HG02623 (cell line): Measurements from ENCODE around the gene GRM3.

Source experiments
- ATAC-seq: cut with Tn5 transposase; IDR thresholded peaks from one replicate; pipeline ENCODE4 v1.9.1; 2021; ENCODE audit warnings: moderate library complexity; ENCODE audit not compliant: unreplicated experiment

The GRM3 gene

GRCh38 chr7:86689363-86689762 is 45.7 kb downstream of the GRM3 start:
- ATAC-seq, result no peak

- ATAC-seq, result no peak
Observed at GRCh38 chr7:86692755-86693154, 49.0 kb downstream of the GRM3 start.

- no peak for ATAC-seq
Observed at GRCh38 chr7:86706406-86706805, 62.7 kb downstream of the GRM3 start.

DNA sequence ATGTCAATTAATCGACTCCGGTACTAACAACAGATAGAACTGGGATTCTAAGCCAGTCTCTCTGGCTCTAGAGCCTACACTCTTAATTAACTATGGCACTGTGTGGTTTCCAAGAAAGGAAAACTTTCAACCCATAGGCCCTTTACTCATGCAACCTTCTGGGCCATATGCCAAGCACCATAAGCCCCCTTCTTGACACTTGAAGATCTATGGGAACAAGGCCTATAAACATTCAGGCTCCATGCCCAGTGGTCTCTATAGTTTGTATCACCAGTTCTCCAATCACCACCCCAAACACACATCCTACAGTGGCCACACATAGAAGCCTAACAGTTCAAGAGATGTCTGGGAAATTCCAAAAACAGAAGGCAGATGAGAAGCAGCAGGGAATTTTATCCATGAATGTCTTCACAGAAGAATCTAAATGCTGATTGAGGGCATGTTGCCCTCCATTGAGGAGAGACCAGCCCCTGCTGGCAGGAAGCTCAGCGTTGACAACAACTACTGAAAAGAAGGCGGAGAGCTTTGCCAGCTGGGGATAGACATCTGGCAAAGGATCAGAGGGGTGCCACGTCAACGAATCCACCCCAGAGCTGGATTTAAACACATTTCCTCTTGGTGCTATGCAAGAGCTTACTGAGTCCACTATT is 64.4 kb downstream of the GRM3 start:
- no peak for ATAC-seq

GRCh38 chr7:86720306-86720705 is 76.6 kb downstream of the GRM3 start:
- ATAC-seq, result no peak

GRCh38 chr7:86733783-86734182 is 90.1 kb downstream of the GRM3 start:
- no peak for ATAC-seq

GRCh38 chr7:86745013-86745745 is 101.5 kb downstream of the GRM3 start:
- ATAC-seq, result no peak

DNA sequence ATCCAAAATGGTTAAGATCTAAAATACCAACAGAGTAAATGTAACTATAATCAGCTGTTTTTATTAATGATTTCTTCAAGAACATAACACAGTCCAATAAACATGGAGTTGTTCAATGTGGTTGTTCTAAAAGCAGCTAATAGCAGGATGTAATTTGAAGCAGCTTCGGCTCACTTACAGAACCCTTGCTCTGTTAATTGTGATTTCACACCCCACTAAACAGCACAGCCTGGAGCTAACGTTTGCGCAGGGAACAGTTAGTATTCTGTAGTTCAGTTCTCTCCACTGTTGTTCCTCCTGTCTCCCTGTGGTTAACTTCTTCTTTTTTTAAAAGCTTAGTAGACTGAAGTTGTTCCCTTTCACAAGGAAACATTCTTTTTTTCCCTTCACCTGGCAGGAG is 104.0 kb downstream of the GRM3 start:
- no peak for ATAC-seq

- no peak for ATAC-seq
Observed at GRCh38 chr7:86748201-86748600, 104.5 kb downstream of the GRM3 start.

- peak; percentile 65 for ATAC-seq
Observed at GRCh38 chr7:86748843-86749719, 105.4 kb downstream of the GRM3 start.

- no peak for ATAC-seq
Observed at GRCh38 chr7:86749741-86750665, 106.3 kb downstream of the GRM3 start.

DNA sequence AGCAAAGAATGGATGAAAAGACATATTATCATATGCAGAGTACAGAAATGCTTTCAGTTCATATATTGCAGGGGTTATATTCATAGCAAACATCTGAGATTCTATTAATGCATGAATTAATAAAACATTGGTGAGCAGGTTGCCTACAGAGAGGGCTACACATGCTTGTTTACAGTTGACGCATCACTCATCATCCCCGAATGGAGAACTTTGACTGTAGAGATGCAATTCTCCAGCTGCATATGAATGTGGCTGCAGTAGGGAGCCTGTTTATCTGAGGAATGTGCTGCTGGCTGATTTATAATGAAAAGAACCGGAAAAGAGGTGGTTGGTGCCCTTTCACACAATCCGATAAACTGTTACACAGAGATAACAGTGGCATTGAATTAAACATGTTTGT is 116.5 kb downstream of the GRM3 start:
- no peak for ATAC-seq

DNA sequence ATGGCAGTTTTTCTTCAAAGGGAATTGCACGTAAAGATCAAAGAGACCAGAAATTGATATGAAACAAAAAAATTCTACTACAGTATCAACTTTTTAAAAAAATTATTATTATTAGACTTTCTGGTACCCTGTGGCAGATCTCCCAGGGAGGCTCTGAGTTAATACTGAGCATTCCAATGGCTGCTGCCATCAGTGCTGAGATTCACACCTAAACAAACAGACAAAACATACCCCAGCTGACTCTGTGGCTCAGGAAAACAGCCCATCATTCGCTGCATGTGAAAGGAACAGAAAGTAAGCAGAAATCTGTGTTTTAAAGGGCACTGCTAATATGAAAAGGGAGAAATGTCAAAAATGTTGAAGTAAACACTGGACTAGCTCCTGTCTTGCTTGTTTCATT is 118.4 kb downstream of the GRM3 start:
- no peak for ATAC-seq

- no peak for ATAC-seq
Observed at GRCh38 chr7:86765931-86766330, 122.2 kb downstream of the GRM3 start.

- peak; percentile 39 for ATAC-seq
Observed at GRCh38 chr7:86768394-86768793, 124.7 kb downstream of the GRM3 start.

DNA sequence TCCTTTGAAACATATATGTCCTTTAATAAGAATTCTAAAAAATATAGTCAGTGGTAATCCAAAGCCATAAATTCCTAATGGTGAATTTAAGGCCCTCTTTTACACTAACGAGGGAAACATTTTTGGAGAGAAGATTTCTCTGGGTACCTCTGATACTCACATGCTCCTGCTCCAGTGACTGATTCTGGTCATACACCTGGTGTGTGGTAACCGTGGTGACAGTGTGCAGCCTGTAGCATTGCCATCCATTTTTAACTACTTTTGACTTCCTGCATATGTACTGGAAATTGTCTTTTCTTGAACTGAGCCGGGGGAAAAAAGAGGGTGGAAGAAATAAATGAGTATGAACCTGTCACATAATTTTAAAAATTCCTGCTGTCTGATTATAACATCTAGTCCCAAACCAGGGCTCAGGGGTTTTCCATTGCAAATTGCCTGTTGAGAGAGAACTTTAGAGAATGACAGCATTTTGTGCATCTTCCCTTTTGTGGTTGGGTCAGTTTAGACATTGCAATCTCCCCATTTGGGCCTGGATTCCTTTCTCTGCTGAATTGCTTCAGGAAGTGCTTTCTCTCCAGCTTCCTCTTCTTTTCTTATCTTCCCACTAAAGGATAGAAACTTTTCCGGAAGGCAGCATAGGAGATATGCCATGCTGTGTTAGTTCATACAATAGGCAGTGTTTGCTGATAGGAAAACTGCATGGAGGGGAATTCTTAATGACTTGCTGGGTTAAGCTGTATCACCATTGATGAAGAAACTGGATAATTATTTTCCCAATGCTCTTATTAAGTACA is 125.5 kb downstream of the GRM3 start:
- ATAC-seq, result peak; percentile 88

GRCh38 chr7:86773309-86773708 is 129.6 kb downstream of the GRM3 start:
- no peak for ATAC-seq

GRCh38 chr7:86775203-86775602 is 131.5 kb downstream of the GRM3 start:
- ATAC-seq, result no peak

- no peak for ATAC-seq
Observed at GRCh38 chr7:86776136-86776535, 132.4 kb downstream of the GRM3 start.

DNA sequence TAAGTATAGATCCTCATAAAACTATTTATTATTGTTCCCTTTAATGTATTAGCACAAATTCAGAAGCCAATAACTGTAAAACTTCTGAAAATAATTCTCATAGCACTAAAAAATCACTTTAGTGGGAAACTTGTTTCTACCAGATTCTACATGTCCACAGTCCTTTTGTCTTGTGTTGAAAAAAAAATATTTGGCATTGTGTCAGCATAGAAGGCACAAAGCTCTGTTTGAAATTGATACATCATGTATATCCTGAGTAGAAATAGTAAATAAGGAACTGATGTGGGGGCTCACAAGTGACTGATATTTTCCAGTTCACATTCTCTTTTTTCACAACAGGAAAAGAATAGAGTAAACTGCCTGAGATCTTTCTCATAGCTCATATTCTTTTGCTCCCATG is 134.6 kb downstream of the GRM3 start:
- no peak for ATAC-seq
